A673 (cell line): ENCODE measurements around the gene EPHB3.

ENCODE experiments used
- EZH2 ChIP-seq: fragments of 200-600 bp; sonication (generic); IDR thresholded peaks from 2 replicates; pipeline ENCODE4 v1.6.1; 2017; ENCODE audit warnings: borderline replicate concordance, low read depth, mild to moderate bottlenecking, mixed read lengths, antibody characterized with exemption, low read length; ENCODE audit not compliant: poor library complexity, severe bottlenecking
- TF ChIP-seq, protein P1 (sequence below): fragments of 300-800, 200-600 bp; sonication (generic); conservative IDR thresholded peaks from 2 replicates; pipeline ENCODE4 v1.5.1; 2017; ENCODE audit warnings: low read depth, mild to moderate bottlenecking, antibody characterized with exemption, low read length, moderate library complexity, mixed read lengths

DNA sequence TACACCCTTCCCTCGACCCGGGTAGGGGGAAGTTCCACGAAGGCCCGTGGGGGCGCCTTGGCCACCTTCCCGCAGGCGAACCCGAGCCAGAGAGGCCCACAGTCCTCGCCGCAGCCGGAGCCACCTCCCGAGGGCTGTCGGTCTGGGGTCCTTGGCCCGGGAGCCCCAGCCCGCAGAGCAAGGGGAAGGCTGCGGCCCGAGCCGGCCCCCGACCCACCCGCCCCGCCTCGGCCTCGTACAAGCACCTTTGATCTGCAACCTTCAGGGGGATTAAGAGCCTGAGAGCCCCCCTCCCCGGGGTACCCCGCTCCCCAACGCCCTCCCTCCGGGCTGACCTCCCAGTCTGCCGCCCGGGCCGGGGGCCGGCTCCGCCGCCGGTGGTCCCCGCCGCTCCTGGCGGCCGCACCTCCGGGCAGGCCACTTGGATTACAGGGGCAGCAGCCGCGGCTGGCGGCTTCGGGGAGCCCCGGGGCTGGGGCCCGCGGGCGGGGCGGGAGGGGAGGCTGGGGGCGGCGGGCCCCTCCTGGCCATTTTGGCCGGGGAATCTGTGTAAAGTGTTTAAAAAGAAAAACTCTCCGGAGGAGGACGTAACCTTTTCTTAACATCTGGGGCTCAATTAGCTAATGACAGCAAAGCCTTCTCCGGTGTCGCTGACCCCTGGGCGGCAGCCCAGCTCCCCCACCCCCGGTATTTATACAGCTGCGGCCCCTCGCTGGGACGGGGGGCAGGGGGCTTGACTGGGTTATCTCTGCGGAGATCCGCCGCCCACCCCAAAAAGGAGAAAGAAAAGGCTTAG is 40.2 kb downstream of the EPHB3 start:
- TF ChIP-seq, protein P1, sequence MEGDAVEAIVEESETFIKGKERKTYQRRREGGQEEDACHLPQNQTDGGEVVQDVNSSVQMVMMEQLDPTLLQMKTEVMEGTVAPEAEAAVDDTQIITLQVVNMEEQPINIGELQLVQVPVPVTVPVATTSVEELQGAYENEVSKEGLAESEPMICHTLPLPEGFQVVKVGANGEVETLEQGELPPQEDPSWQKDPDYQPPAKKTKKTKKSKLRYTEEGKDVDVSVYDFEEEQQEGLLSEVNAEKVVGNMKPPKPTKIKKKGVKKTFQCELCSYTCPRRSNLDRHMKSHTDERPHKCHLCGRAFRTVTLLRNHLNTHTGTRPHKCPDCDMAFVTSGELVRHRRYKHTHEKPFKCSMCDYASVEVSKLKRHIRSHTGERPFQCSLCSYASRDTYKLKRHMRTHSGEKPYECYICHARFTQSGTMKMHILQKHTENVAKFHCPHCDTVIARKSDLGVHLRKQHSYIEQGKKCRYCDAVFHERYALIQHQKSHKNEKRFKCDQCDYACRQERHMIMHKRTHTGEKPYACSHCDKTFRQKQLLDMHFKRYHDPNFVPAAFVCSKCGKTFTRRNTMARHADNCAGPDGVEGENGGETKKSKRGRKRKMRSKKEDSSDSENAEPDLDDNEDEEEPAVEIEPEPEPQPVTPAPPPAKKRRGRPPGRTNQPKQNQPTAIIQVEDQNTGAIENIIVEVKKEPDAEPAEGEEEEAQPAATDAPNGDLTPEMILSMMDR = no peak
- no peak for TF ChIP-seq EZH2
